ENCODE results near the gene TMEM190. TPM values are rescaled to one million over a fixed set of nuclear protein-coding genes. Genes with fewer than 3 reads are reported as not detected.

TMEM190 gene
- total RNA-seq, 1 donor from 2014 or later = not detected

- Mint-ChIP-seq H3K4me1 (ENCODE audit: unreplicated experiment) (no peaks in the 10 kb centered on the region), H3K4me3 (ENCODE audit: unreplicated experiment) (no peak overlapping the region), H3K36me3 (ENCODE audit: low read depth, unreplicated experiment) (peaks cover 3% of the 10 kb centered on the region), H3K27me3 (ENCODE audit: unreplicated experiment) (peaks cover 16% of the 10 kb centered on the region), H3K9me3 (ENCODE audit: unreplicated experiment) (no peaks in the 10 kb centered on the region), H3K27ac (ENCODE audit: unreplicated experiment) (no peak overlapping the region)
- TF ChIP-seq, protein P1, sequence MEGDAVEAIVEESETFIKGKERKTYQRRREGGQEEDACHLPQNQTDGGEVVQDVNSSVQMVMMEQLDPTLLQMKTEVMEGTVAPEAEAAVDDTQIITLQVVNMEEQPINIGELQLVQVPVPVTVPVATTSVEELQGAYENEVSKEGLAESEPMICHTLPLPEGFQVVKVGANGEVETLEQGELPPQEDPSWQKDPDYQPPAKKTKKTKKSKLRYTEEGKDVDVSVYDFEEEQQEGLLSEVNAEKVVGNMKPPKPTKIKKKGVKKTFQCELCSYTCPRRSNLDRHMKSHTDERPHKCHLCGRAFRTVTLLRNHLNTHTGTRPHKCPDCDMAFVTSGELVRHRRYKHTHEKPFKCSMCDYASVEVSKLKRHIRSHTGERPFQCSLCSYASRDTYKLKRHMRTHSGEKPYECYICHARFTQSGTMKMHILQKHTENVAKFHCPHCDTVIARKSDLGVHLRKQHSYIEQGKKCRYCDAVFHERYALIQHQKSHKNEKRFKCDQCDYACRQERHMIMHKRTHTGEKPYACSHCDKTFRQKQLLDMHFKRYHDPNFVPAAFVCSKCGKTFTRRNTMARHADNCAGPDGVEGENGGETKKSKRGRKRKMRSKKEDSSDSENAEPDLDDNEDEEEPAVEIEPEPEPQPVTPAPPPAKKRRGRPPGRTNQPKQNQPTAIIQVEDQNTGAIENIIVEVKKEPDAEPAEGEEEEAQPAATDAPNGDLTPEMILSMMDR (IDR thresholded peaks at IDR 0.05; ENCODE audit: unreplicated experiment) = no peak
- DNase-seq (ENCODE audit: low spot score) = no peak
Observed at GRCh38 chr19:55360902-55361301, 15.7 kb upstream of the TMEM190 start.

- H3K4me1 Mint-ChIP-seq (ENCODE audit: unreplicated experiment) = no peaks in the 10 kb centered on the region
- H3K36me3 Mint-ChIP-seq (ENCODE audit: low read depth, unreplicated experiment) = peaks cover 3% of the 10 kb centered on the region
- DNase-seq (ENCODE audit: low spot score) = no peak
- peaks cover 15% of the 10 kb centered on the region for H3K27me3 Mint-ChIP-seq (ENCODE audit: unreplicated experiment)
- H3K9me3 Mint-ChIP-seq (ENCODE audit: unreplicated experiment) = no peaks in the 10 kb centered on the region
- no peak overlapping the region for H3K27ac Mint-ChIP-seq (ENCODE audit: unreplicated experiment)
- H3K4me3 Mint-ChIP-seq (ENCODE audit: unreplicated experiment) = no peak overlapping the region
- TF ChIP-seq, protein P1 (IDR thresholded peaks at IDR 0.05; ENCODE audit: unreplicated experiment) = no peak
Observed at GRCh38 chr19:55362174-55362989, 14.2 kb upstream of the TMEM190 start.

GRCh38 chr19:55362990-55363716 is 13.5 kb upstream of the TMEM190 start, which contains the start of gene GARIN5B:
GARIN5B (minus strand) TSS chr19:55363260; CDS start chr19:55363066, 194 bp downstream.
- no peak within 1 kb of the TSS for H3K4me3 Mint-ChIP-seq (ENCODE audit: unreplicated experiment)
- DNase-seq (ENCODE audit: low spot score) = no peak
- H3K36me3 Mint-ChIP-seq (ENCODE audit: low read depth, unreplicated experiment) = no peaks in the 10 kb centered on the region
- peaks cover 17% of the 10 kb centered on the region for H3K27me3 Mint-ChIP-seq (ENCODE audit: unreplicated experiment)
- no peaks in the 10 kb centered on the region for H3K4me1 Mint-ChIP-seq (ENCODE audit: unreplicated experiment)
- H3K9me3 Mint-ChIP-seq (ENCODE audit: unreplicated experiment) = no peaks in the 10 kb centered on the region
- H3K27ac Mint-ChIP-seq (ENCODE audit: unreplicated experiment) = peak within 1 kb of the TSS; percentile 36
- TF ChIP-seq, protein P1 (IDR thresholded peaks at IDR 0.05; ENCODE audit: unreplicated experiment) = no peak

DNA sequence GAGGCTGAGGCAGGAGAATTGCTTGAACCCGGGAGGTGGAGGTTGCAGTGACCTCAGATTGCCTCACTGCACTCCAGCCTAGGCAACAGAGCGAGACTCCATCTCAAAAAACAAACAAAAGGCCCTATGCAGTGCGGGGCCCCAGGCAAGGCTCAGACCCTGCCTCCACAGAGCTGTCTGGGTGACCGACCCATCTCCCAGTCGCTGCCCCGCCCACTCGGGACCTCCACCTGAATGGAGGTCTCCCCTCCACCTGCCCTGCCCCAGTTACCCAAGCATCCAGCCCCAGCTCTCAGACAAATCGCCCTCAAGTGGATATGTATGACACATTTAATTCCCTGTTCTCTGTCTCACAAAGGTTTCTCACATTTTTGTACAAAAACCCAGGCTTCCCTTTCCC is 11.4 kb upstream of the TMEM190 start:
- DNase-seq (ENCODE audit: low spot score) = no peak
- TF ChIP-seq, protein P1 (IDR thresholded peaks at IDR 0.05; ENCODE audit: unreplicated experiment) = no peak
- H3K4me3 Mint-ChIP-seq (ENCODE audit: unreplicated experiment) = no peak overlapping the region
- H3K4me1 Mint-ChIP-seq (ENCODE audit: unreplicated experiment) = no peaks in the 10 kb centered on the region
- H3K36me3 Mint-ChIP-seq (ENCODE audit: low read depth, unreplicated experiment) = no peaks in the 10 kb centered on the region
- peaks cover 22% of the 10 kb centered on the region for H3K27me3 Mint-ChIP-seq (ENCODE audit: unreplicated experiment)
- no peak overlapping the region for H3K27ac Mint-ChIP-seq (ENCODE audit: unreplicated experiment)
- H3K9me3 Mint-ChIP-seq (ENCODE audit: unreplicated experiment) = no peaks in the 10 kb centered on the region

- TF ChIP-seq, protein P1 (IDR thresholded peaks at IDR 0.05; ENCODE audit: unreplicated experiment) = no peak
- no peaks in the 10 kb centered on the region for H3K9me3 Mint-ChIP-seq (ENCODE audit: unreplicated experiment)
- H3K27ac Mint-ChIP-seq (ENCODE audit: unreplicated experiment) = no peak overlapping the region
- H3K4me1 Mint-ChIP-seq (ENCODE audit: unreplicated experiment) = peaks cover 4% of the 10 kb centered on the region
- DNase-seq (ENCODE audit: low spot score) = no peak
- peaks cover 24% of the 10 kb centered on the region for H3K27me3 Mint-ChIP-seq (ENCODE audit: unreplicated experiment)
- H3K36me3 Mint-ChIP-seq (ENCODE audit: low read depth, unreplicated experiment) = no peaks in the 10 kb centered on the region
- H3K4me3 Mint-ChIP-seq (ENCODE audit: unreplicated experiment) = no peak overlapping the region
Observed at GRCh38 chr19:55365964-55366363, 10.7 kb upstream of the TMEM190 start.
